HCT116 (cell line): Measurements from ENCODE around the gene TTLL10. TPM values are rescaled to one million over a fixed set of nuclear protein-coding genes. Genes with fewer than 3 reads are reported as not detected.

Experiments
- ATAC-seq: fragments of 200-7000 bp; cut with Tn5 transposase; 2 replicates; pipeline ENCODE4 v1.9.1; 2020; ENCODE audit warnings: mild to moderate bottlenecking, moderate library complexity
- BruUV-seq: library from RNA; stranded (reverse); fragments of 400-500 nt; replicated peaks from 2 replicates; lab custom pipeline; 2021; lab: Mats Ljungman, UMichigan
- CTCF ChIA-PET: fragments of 300-600 bp; sonication (Branson Sonifier 250); formaldehyde crosslinking; loops from one replicate; lab custom pipeline; 2021; ENCODE audit warnings: antibody characterized with exemption; lab: Charles Lee
- POLR2A ChIA-PET: fragments of 300-600, 350-600 bp; sonication (Branson Sonifier 250); formaldehyde crosslinking; loops from one replicate; lab custom pipeline; 2021; ENCODE audit warnings: antibody characterized with exemption; lab: Charles Lee
- RAD21 ChIA-PET, 2 experiments: fragments of 300-600 bp; sonication (Branson Sonifier 250); formaldehyde crosslinking; loops; one replicate each; lab custom pipeline; 2023; ENCODE audit warnings: low total read pairs in 2 of 2; ENCODE audit not compliant: uncharacterized antibody in 2 of 2, unreplicated experiment in 2 of 2, low non-redundant PET in 1 of 2; lab: Charles Lee
- DNase-seq: peaks from one replicate; pipeline ENCODE4 v3.0.0-alpha.2; 2010; ENCODE audit warnings: low read depth, low spot score
- H2AFZ ChIP-seq: fragments of 200-600 bp; shearing (Covaris generic), sonication (generic); 2 replicates; pipeline ENCODE4 v1.6.1; 2017; ENCODE audit warnings: low read depth, mixed run types, mixed read lengths, antibody characterized with exemption, low read length; ENCODE audit not compliant: poor library complexity, severe bottlenecking
- H3K27ac ChIP-seq: 2 replicates; pipeline ENCODE4 v1.5.1; 2012; ENCODE audit warnings: low read depth, low read length
- H3K27me3 ChIP-seq: fragments of 200-600 bp; sonication (generic); 2 replicates; pipeline ENCODE4 v1.6.1; 2016; ENCODE audit warnings: mixed run types, low read length, mixed read lengths; ENCODE audit not compliant: insufficient read depth
- H3K36me3 ChIP-seq, 2 experiments: fragments of 200-500 bp in 1 of 2; fragments of 200-600 bp in 1 of 2; sonication (Bioruptor generic) in 1 of 2; sonication (generic) in 1 of 2; 2 replicates each; pipeline versions ENCODE4 v1.5.1 to v1.6.1; 2014 to 2016; ENCODE audit warnings: low read length in 2 of 2, inconsistent platforms in 1 of 2, mixed read lengths in 1 of 2, mixed run types in 1 of 2; ENCODE audit not compliant: insufficient read depth in 2 of 2, control insufficient read depth in 1 of 2
- H3K4me1 ChIP-seq, 2 experiments: fragments of 200-600 bp in 1 of 2; sonication (generic) in 1 of 2; 2 replicates each; pipeline versions ENCODE4 v1.5.1 to v1.6.1; 2012 to 2017; ENCODE audit warnings: low read length in 2 of 2, inconsistent platforms in 1 of 2, mild to moderate bottlenecking in 1 of 2, mixed read lengths in 1 of 2, mixed run types in 1 of 2, moderate library complexity in 1 of 2; ENCODE audit not compliant: insufficient read depth in 2 of 2, control insufficient read depth in 1 of 2
- H3K4me2 ChIP-seq: fragments of 200-600 bp; sonication (generic); 2 replicates; pipeline ENCODE4 v1.6.1; 2017; ENCODE audit warnings: mixed run types, low read length, mixed read lengths
- H3K4me3 ChIP-seq, 2 experiments: fragments of 200-600 bp in 1 of 2; sonication (generic) in 1 of 2; replicated peaks in 1 of 2; 2 replicates each; pipeline ENCODE4 v1.5.1; 2011 to 2016; ENCODE audit warnings: low read length in 2 of 2, control low read depth in 1 of 2, low read depth in 1 of 2, mild to moderate bottlenecking in 1 of 2, mixed read lengths in 1 of 2, mixed run types in 1 of 2
- H3K79me2 ChIP-seq: fragments of 200-600 bp; sonication (generic); 2 replicates; pipeline ENCODE4 v1.6.1; 2017; ENCODE audit warnings: mild to moderate bottlenecking, mixed run types, low read length, moderate library complexity, mixed read lengths; ENCODE audit not compliant: insufficient read depth
- H3K9ac ChIP-seq: fragments of 200-600 bp; sonication (generic); 2 replicates; pipeline ENCODE4 v1.6.1; 2016; ENCODE audit warnings: low read length, mixed read lengths
- H3K9me2 ChIP-seq: fragments of 200-600 bp; sonication (generic), shearing (Covaris generic); 2 replicates; pipeline ENCODE4 v1.6.1; 2017; ENCODE audit warnings: mixed run types, mild to moderate bottlenecking, moderate library complexity; ENCODE audit not compliant: insufficient read depth
- H3K9me3 ChIP-seq, 2 experiments: fragments of 200-500 bp in 1 of 2; fragments of 200-600 bp in 1 of 2; sonication (Bioruptor generic) in 1 of 2; sonication (generic) in 1 of 2; 2 replicates each; pipeline ENCODE4 v1.6.1; 2014 to 2017; ENCODE audit warnings: low read length in 2 of 2, mixed read lengths in 2 of 2, inconsistent platforms in 1 of 2, low read depth in 1 of 2, mild to moderate bottlenecking in 1 of 2, mixed run types in 1 of 2, moderate library complexity in 1 of 2; ENCODE audit not compliant: control insufficient read depth in 1 of 2, insufficient read depth in 1 of 2
- H4K20me1 ChIP-seq: fragments of 200-600 bp; sonication (generic), shearing (Covaris generic); 2 replicates; pipeline ENCODE4 v1.6.1; 2017; ENCODE audit warnings: mixed run types, mild to moderate bottlenecking, moderate library complexity; ENCODE audit not compliant: insufficient read depth
- ATF3 ChIP-seq: IDR thresholded peaks from 2 replicates; pipeline ENCODE4 v1.6.1; 2012
- CTCF ChIP-seq, 3 experiments: fragments of 200-600 bp in 1 of 3; sonication (generic) in 1 of 3; IDR thresholded peaks in 2 of 3; conservative IDR thresholded peaks in 1 of 3; 2 replicates each; pipeline ENCODE4 v1.5.1; 2012 to 2017; ENCODE audit warnings: low read depth in 2 of 3, low read length in 2 of 3, antibody characterized with exemption in 1 of 3, borderline replicate concordance in 1 of 3, control low read depth in 1 of 3, mild to moderate bottlenecking in 1 of 3, mixed read lengths in 1 of 3, mixed run types in 1 of 3, moderate library complexity in 1 of 3; ENCODE audit not compliant: insufficient read depth in 1 of 3
- EGR1 ChIP-seq: IDR thresholded peaks from 2 replicates; pipeline ENCODE4 v1.6.1; 2012; ENCODE audit warnings: low read depth
- EZH2 ChIP-seq: fragments of 200-600 bp; sonication (generic); IDR thresholded peaks from 2 replicates; pipeline ENCODE4 v1.6.1; 2017; ENCODE audit warnings: antibody characterized with exemption, mixed run types
- EZH2phosphoT487 ChIP-seq: fragments of 200-600 bp; IDR thresholded peaks from 2 replicates; pipeline ENCODE4 v1.6.1; 2018; ENCODE audit warnings: antibody characterized with exemption, borderline replicate concordance
- FOSL1 ChIP-seq: IDR thresholded peaks from 2 replicates; pipeline ENCODE4 v1.6.1; 2012; ENCODE audit warnings: low read depth
- JUND ChIP-seq: IDR thresholded peaks from 2 replicates; pipeline ENCODE4 v1.6.1; 2012
- POLR2AphosphoS5 ChIP-seq: IDR thresholded peaks from 2 replicates; pipeline ENCODE4 v1.6.1; 2011; ENCODE audit warnings: mild to moderate bottlenecking, low read depth, low read length, moderate library complexity
- SIN3A ChIP-seq: IDR thresholded peaks from 2 replicates; pipeline ENCODE4 v1.6.1; 2012; ENCODE audit warnings: low read depth
- SRF ChIP-seq: IDR thresholded peaks from 2 replicates; pipeline ENCODE4 v1.6.1; 2012; ENCODE audit warnings: low read depth
- TCF7L2 ChIP-seq: IDR thresholded peaks from 2 replicates; pipeline ENCODE4 v1.7.0; 2011; ENCODE audit warnings: borderline replicate concordance, inconsistent platforms; ENCODE audit not compliant: insufficient read depth, insufficient read length; ENCODE audit errors: extremely low read depth
- YY1 ChIP-seq: IDR thresholded peaks from 2 replicates; pipeline ENCODE4 v1.6.1; 2011; ENCODE audit warnings: low read length, low read depth, moderate library complexity, mild to moderate bottlenecking; ENCODE audit not compliant: insufficient replicate concordance; ENCODE audit errors: extremely low read depth
- ZFX ChIP-seq: fragments of 450-650 bp; IDR thresholded peaks from 2 replicates; pipeline ENCODE4 v1.6.1; 2017
- ZNF274 ChIP-seq: fragments of 200-500 bp; sonication (Bioruptor generic); IDR thresholded peaks from 2 replicates; pipeline ENCODE4 v1.6.1; 2014; ENCODE audit warnings: mild to moderate bottlenecking, low read depth, low read length, inconsistent platforms
- intact Hi-C: fragments of 100-400 bp; cut with micrococcal nuclease; formaldehyde crosslinking; loops from 2 replicates; pipeline ENCODE4 v1.10.0; 2022
- total RNA-seq: library from RNA; stranded (reverse); gene quantifications from one replicate; pipeline ENCODE4 v1.2.1, GENCODE V29; 2021; ENCODE audit not compliant: unreplicated experiment
- TF ChIP-seq, protein P1 (sequence below): IDR thresholded peaks from 2 replicates; pipeline ENCODE4 v1.6.1; 2012
- TF ChIP-seq, protein P2 (sequence below): IDR thresholded peaks from 2 replicates; pipeline ENCODE4 v1.6.1; 2011; ENCODE audit warnings: mild to moderate bottlenecking, low read length, moderate library complexity; ENCODE audit not compliant: insufficient replicate concordance; ENCODE audit errors: extremely low read depth

Gene TTLL10
- total RNA-seq, 1 experiment from 2014 or later = 0.10 TPM

DNA sequence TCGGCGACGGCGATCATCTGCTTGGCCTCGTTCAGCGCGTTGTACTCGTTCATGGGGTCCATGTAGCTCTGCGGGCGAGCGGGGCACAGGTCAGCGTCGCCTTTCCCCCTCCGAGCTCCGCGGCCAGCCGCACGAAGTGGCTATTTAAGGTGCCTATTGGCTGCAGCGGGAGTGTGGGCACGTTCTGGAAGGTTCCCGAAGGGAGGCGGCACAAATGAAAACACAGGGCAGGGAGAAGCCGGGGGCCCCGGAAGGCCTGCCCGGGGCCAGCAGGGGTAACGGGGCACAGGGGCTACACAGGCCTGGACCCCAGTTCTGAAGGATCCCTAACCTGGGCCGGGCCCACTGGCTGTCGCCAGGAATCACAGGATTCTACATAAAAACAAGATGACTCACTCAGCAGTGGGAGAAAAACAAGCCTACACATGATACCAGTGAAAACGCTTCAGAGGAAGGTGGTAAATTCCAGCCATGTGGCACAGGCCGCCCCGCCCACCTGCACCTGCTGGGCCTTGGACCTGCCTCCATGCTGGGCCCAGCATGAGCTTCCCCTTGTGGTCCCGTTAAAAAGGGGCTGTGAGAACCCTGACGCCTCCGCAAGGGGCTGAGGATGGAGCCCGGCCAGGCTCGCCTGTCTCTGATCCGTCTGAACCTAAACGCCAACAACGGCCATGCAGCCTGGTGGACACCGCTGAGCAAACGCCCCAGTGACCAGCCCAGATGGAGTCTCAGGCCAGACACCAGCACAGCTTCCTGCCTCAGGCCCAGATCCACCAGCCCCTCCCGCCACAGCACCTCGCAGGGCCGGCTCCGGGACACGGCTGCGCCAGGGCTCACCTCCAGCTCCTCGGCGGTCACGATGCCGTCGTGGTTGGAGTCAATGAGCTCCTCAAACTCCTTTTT, 44.2 kb downstream of the TTLL10 start:
- H4K20me1 ChIP-seq = no peaks in the 10 kb centered on the region
- peaks cover 0 to 7% of the 10 kb centered on the region in 2 experiments; a peak in 2 of 4 replicates for H3K4me1 ChIP-seq
- BruUV-seq = no TSS peak
- RAD21 ChIA-PET = no interaction called here
- 0 out of 2 replicates have a peak, but pooled peaks cover 2% of the 10 kb centered on the region for H3K79me2 ChIP-seq
- no peaks in the 10 kb centered on the region for H3K27me3 ChIP-seq
- peak overlapping the region; percentile 11; the same call in 1 of the 2 replicates for H3K27ac ChIP-seq
- peaks cover 14 to 19% of the 10 kb centered on the region in 2 experiments; a peak in 3 of 4 replicates for H3K36me3 ChIP-seq
- H3K9me2 ChIP-seq = no peaks in the 10 kb centered on the region
- no peak for TF ChIP-seq FOSL1
- no peak for TF ChIP-seq ZFX
- no peak for TF ChIP-seq YY1
- no peak for TF ChIP-seq EGR1
- no peak for TF ChIP-seq ATF3
- no peak for TF ChIP-seq EZH2
- TF ChIP-seq EZH2phosphoT487 = no peak
- TF ChIP-seq ZNF274 = no peak
- TF ChIP-seq, protein P1, sequence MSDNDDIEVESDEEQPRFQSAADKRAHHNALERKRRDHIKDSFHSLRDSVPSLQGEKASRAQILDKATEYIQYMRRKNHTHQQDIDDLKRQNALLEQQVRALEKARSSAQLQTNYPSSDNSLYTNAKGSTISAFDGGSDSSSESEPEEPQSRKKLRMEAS = no peak
- TF ChIP-seq TCF7L2 = no peak
- no peak for TF ChIP-seq JUND
- no peak for TF ChIP-seq POLR2AphosphoS5
- TF ChIP-seq, protein P2, sequence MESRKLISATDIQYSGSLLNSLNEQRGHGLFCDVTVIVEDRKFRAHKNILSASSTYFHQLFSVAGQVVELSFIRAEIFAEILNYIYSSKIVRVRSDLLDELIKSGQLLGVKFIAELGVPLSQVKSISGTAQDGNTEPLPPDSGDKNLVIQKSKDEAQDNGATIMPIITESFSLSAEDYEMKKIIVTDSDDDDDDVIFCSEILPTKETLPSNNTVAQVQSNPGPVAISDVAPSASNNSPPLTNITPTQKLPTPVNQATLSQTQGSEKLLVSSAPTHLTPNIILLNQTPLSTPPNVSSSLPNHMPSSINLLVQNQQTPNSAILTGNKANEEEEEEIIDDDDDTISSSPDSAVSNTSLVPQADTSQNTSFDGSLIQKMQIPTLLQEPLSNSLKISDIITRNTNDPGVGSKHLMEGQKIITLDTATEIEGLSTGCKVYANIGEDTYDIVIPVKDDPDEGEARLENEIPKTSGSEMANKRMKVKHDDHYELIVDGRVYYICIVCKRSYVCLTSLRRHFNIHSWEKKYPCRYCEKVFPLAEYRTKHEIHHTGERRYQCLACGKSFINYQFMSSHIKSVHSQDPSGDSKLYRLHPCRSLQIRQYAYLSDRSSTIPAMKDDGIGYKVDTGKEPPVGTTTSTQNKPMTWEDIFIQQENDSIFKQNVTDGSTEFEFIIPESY = no peak
- TF ChIP-seq CTCF (IDR thresholded peaks at IDR 0.05 in 2 of 3, conservative IDR thresholded peaks at IDR 0.05 in 1 of 3; ENCODE audit: borderline replicate concordance in 1 of 3, insufficient read depth in 1 of 3, low read depth in 2 of 3, low read length in 2 of 3) = no peak
- TF ChIP-seq SRF = no peak
- no peak for TF ChIP-seq SIN3A
- POLR2A ChIA-PET = no interaction called here
- H3K9me3 ChIP-seq = no peaks in the 10 kb centered on the region
- ATAC-seq (peak; percentile 50), DNase-seq (no peak)
- H3K4me3 ChIP-seq = no peak overlapping the region
- no peak overlapping the region for H3K9ac ChIP-seq
- H3K4me2 ChIP-seq = no peak overlapping the region
- intact Hi-C loops = no loop called here
- H2AFZ ChIP-seq = no peak overlapping the region
- CTCF ChIA-PET = no interaction called here
